Spleen (tissue), 11 donors: Measurements from ENCODE around the gene TSFM. TPM values are rescaled to one million over a fixed set of nuclear protein-coding genes. Genes with fewer than 3 reads are reported as not detected.

Source experiments
- DNase-seq: peaks from one replicate; pipeline ENCODE4 v3.0.0-alpha.2; 2020
- H3K27ac ChIP-seq, 8 donors: fragments of 200-600 bp; sonication (generic) in 7 of 8; 1 replicate in 4 of 8; 2 replicates in 4 of 8; pipeline versions ENCODE4 v1.5.0 to v1.8.0; 2016 to 2021; ENCODE audit warnings: inconsistent platforms in 4 of 8, mild to moderate bottlenecking in 4 of 8, moderate library complexity in 1 of 8
- H3K27me3 ChIP-seq, 7 donors: fragments of 200-600 bp; sonication (generic) in 6 of 7; replicated peaks in 1 of 7; 1 replicate in 4 of 7; 2 replicates in 3 of 7; pipeline versions ENCODE4 v1.5.0 to v1.8.0; 2016 to 2021; ENCODE audit warnings: inconsistent platforms in 3 of 7, mild to moderate bottlenecking in 1 of 7
- H3K36me3 ChIP-seq, 6 donors: fragments of 200-600 bp; sonication (generic) in 5 of 6; 1 replicate in 4 of 6; 2 replicates in 2 of 6; pipeline versions ENCODE4 v1.5.0 to v1.8.0; 2016 to 2021; ENCODE audit warnings: inconsistent platforms in 2 of 6
- H3K4me1 ChIP-seq, 6 donors: fragments of 200-600 bp; sonication (generic) in 5 of 6; 1 replicate in 3 of 6; 2 replicates in 3 of 6; pipeline versions ENCODE4 v1.5.0 to v1.8.0; 2016 to 2021; ENCODE audit warnings: inconsistent platforms in 3 of 6
- H3K4me3 ChIP-seq, 8 donors: fragments of 200-600 bp; sonication (generic) in 7 of 8; 1 replicate in 4 of 8; 2 replicates in 4 of 8; pipeline versions ENCODE4 v1.5.0 to v1.8.0; 2016 to 2021; ENCODE audit warnings: inconsistent platforms in 4 of 8, mild to moderate bottlenecking in 4 of 8, moderate library complexity in 2 of 8
- H3K9me3 ChIP-seq, 8 donors: fragments of 200-600 bp; sonication (generic) in 7 of 8; 1 replicate in 4 of 8; 2 replicates in 4 of 8; pipeline versions ENCODE4 v1.5.0 to v1.8.0; 2016 to 2021; ENCODE audit warnings: inconsistent platforms in 4 of 8
- POLR2A ChIP-seq, 3 donors: fragments of 450-650 bp; IDR thresholded peaks; one replicate each; pipeline ENCODE4 v1.5.1; 2017; ENCODE audit warnings: antibody characterized with exemption in 3 of 3, mild to moderate bottlenecking in 1 of 3
- POLR2AphosphoS5 ChIP-seq, 3 donors: sonication (generic); formaldehyde crosslinking; IDR thresholded peaks; one replicate each; pipeline ENCODE4 v1.5.1; 2017; ENCODE audit warnings: antibody characterized with exemption in 3 of 3
- WGBS, 5 donors: extraction: QIAGEN DNeasy Blood & Tissue Kit in 3 of 5; methylation state at CpG; one replicate each; pipeline versions ENCODE4 v1.1.5 to v1.1.7; 2013 to 2018; 5-methylcytosine and 5-hydroxymethylcytosine counted together
- intact Hi-C: fragments of 100-400 bp; cut with DNase I; formaldehyde crosslinking; loops from one replicate; pipeline ENCODE4 v1.15.0; 2023; ENCODE audit warnings: low total_unique reads
- polyA plus RNA-seq, 3 donors: library from polyadenylated mRNA; stranded (reverse); fragments of 200-250 nt; gene quantifications; one replicate each; pipeline ENCODE4 v1.2.1, GENCODE V29; 2013
- total RNA-seq, 7 donors: library from RNA; depleted of rRNA in 3 of 7; stranded (reverse); fragments of >200 nt in 3 of 7; fragmentation: NEBNext Ultra II Directional in 4 of 7; extraction: Animal tissue kit (Norgen Biotek cat#: 25700) in 4 of 7; gene quantifications; one replicate each; pipeline versions ENCODE4 v1.1.0 to v1.2.1, GENCODE V29; 2016 to 2021
- TF ChIP-seq, protein P1 (sequence below), 11 experiments: fragments of 200-600 bp in 7 of 11; fragments of 450-650 bp in 4 of 11; sonication (generic) in 4 of 11; IDR thresholded peaks in 8 of 11; conservative IDR thresholded peaks in 3 of 11; 1 replicate in 7 of 11; 2 replicates in 4 of 11; pipeline versions ENCODE4 v1.4.0 to v1.8.0; 2016 to 2021; ENCODE audit warnings: antibody characterized with exemption in 11 of 11, inconsistent platforms in 4 of 11, mild to moderate bottlenecking in 1 of 11
- donor health status: healthy with polysubstance abuse.
- donor health status: DM: no; HTN: no; CAD: no; lungs with moderate emphysema.
- donor health status: DM: no; HTN: no; CAD: no.
- donor health status: Bipolar disorder and iron deficiency.
- donor health status: healthy.
- donor health status: DM: no; HTN: no; CAD: no.
- donor health status: DM: yes; HTN: yes; CAD: no.

Gene TSFM
- total and polyA plus RNA-seq, 10 donors, result 13.2 to 38.2 (median 18.1) TPM

DNA sequence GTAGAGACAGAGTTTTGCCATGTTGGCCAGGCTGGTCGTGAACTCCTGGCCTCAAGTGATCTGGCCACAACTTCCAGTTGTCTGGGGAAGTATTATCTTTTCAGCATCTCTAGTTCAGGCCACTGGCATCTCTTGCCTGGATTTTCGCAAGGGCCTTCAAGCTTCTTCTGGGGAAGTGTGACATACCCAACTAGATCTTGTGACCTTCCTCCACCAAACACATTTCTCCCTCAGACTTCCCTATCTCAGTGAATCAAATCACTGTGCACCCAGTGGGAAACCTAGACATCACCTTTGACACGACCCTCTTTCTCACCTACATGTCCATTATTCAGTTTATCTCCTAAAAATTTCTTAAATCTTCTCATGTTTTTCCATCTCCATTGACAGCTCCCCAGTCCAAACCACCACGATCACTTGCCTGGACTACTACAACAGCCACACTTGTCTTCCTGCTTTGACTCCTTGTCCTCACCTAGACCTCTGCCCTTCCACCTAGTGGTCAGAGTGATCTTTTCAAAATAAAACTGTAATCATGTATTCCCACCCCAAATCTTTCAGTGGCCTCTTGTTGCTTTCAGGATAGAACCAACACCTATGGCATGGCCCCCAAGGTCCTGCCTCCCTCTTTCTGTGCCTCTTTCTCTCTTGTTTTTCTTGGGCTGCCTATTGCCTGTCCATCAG, 6.9 kb upstream of the TSFM start:
- Histone ChIP-seq H3K36me3 (peaks cover 0 to 2% (median 0%) of the 10 kb centered on the region in 6 donors), H3K27me3 (no peaks in the 10 kb centered on the region), H3K4me3 (no peak overlapping the region), H3K4me1 (peaks cover 6 to 47% (median 30%) of the 10 kb centered on the region in 6 donors), H3K27ac (no peak overlapping the region), H3K9me3 (no peaks in the 10 kb centered on the region)
- TF ChIP-seq, protein P1, sequence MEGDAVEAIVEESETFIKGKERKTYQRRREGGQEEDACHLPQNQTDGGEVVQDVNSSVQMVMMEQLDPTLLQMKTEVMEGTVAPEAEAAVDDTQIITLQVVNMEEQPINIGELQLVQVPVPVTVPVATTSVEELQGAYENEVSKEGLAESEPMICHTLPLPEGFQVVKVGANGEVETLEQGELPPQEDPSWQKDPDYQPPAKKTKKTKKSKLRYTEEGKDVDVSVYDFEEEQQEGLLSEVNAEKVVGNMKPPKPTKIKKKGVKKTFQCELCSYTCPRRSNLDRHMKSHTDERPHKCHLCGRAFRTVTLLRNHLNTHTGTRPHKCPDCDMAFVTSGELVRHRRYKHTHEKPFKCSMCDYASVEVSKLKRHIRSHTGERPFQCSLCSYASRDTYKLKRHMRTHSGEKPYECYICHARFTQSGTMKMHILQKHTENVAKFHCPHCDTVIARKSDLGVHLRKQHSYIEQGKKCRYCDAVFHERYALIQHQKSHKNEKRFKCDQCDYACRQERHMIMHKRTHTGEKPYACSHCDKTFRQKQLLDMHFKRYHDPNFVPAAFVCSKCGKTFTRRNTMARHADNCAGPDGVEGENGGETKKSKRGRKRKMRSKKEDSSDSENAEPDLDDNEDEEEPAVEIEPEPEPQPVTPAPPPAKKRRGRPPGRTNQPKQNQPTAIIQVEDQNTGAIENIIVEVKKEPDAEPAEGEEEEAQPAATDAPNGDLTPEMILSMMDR (IDR thresholded peaks at IDR 0.05 in 8 of 11, conservative IDR thresholded peaks at IDR 0.05 in 3 of 11), result no peak
- TF ChIP-seq POLR2A (IDR thresholded peaks at IDR 0.05) (no peak), POLR2AphosphoS5 (IDR thresholded peaks at IDR 0.05) (no peak)
- intact Hi-C loops, result no loop called here
- 67 to 85% (median 75%) methylated on average over 4 of the region's 4 CpGs for WGBS, 5 donors
- no peak for DNase-seq

DNA sequence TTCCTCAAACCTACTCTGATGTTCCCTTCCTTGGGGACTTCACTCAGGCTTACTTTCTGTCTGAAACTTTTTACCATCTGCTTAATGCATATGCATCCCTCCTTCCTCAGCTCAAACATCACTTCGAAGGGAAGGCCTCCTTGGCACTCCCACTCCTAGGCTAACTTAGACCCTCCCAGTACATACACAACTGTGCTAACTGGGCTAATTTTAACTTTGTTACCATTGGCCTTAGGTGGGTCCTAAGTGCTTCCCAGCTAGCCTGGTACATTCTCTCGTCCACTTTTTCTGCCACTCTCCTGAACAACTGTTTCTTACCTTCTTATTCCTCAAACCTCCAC, 6.4 kb upstream of the TSFM start:
- 80 to 93% (median 91%) methylated on average over 2 of the region's 2 CpGs for WGBS, 5 donors

DNA sequence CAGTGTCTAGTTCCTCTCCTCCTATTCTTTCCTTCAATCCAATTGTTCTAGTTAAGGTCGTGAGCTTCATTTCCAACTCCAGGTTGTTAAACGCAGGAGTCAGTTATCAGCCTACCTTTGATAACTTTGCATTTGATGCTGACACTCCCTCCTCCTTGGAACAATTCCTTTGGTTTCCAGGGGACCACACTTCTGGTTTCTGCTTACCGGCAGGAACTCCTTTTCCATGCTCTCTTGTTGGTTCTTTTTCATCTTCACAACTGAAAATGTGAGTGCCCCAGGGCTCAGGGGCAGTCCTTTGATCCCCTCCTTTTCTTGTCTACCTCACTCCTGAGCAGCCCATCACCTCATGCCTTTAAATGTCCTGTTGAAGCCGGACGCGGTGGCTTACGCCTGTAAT, 5.2 kb upstream of the TSFM start:
- intact Hi-C loops, result no loop called here
- no peak for DNase-seq
- Histone ChIP-seq H3K27me3 (no peaks in the 10 kb centered on the region), H3K36me3 (no peaks in the 10 kb centered on the region), H3K4me1 (peaks cover 0 to 51% (median 34%) of the 10 kb centered on the region in 6 donors), H3K4me3 (no peak overlapping the region), H3K27ac (no peak overlapping the region), H3K9me3 (no peaks in the 10 kb centered on the region)
- WGBS, 5 donors, result 91 to 96% (median 93%) methylated on average over 7 of the region's 7 CpGs
- no peak for TF ChIP-seq POLR2A (IDR thresholded peaks at IDR 0.05)
- no peak for TF ChIP-seq POLR2AphosphoS5 (IDR thresholded peaks at IDR 0.05)
- TF ChIP-seq, protein P1 (IDR thresholded peaks at IDR 0.05 in 8 of 11, conservative IDR thresholded peaks at IDR 0.05 in 3 of 11), result no peak

More for the DNA sequence above, 6.4 kb upstream of the TSFM start:
- Histone ChIP-seq H3K36me3 (no peaks in the 10 kb centered on the region), H3K27me3 (no peaks in the 10 kb centered on the region), H3K9me3 (no peaks in the 10 kb centered on the region), H3K4me3 (no peak overlapping the region), H3K27ac (no peak overlapping the region), H3K4me1 (peaks cover 3 to 47% (median 30%) of the 10 kb centered on the region in 6 donors)
- DNase-seq, result no peak
- intact Hi-C loops, result no loop called here
- TF ChIP-seq, protein P1 (IDR thresholded peaks at IDR 0.05 in 8 of 11, conservative IDR thresholded peaks at IDR 0.05 in 3 of 11), result no peak
- no peak for TF ChIP-seq POLR2AphosphoS5 (IDR thresholded peaks at IDR 0.05)
- TF ChIP-seq POLR2A (IDR thresholded peaks at IDR 0.05), result no peak

DNA sequence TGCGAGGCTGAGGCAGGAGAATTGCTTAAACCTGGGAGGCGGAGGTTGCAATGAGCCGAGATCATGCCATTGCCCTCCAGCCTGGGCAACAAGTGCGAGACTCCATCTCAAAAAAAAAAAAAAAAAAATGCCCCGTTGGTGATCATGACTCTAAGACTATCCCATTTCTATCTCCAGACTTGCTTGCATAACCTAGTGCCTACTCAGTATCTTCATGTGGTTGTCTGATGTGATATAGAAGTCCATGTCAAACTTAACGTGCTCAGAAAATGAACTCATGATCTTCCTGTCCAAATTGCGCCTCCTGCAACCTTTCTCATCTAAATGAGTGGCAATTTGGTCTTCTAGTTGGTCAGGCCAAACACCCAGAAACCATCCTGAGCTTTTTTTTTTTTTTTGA, 4.7 kb upstream of the TSFM start:
- no peaks in the 10 kb centered on the region for H3K27me3 ChIP-seq
- TF ChIP-seq POLR2A (IDR thresholded peaks at IDR 0.05) (no peak), POLR2AphosphoS5 (IDR thresholded peaks at IDR 0.05) (no peak)
- TF ChIP-seq, protein P1 (IDR thresholded peaks at IDR 0.05 in 8 of 11, conservative IDR thresholded peaks at IDR 0.05 in 3 of 11), result no peak
- 91 to 94% (median 93%) methylated on average over 7 of the region's 7 CpGs for WGBS, 5 donors
- H3K36me3 ChIP-seq, result no peaks in the 10 kb centered on the region
- intact Hi-C loops, result no loop called here
- no peak overlapping the region for H3K27ac ChIP-seq
- DNase-seq, result no peak
- peaks cover 0 to 50% (median 33%) of the 10 kb centered on the region in 6 donors for H3K4me1 ChIP-seq
- no peak overlapping the region for H3K4me3 ChIP-seq
- no peaks in the 10 kb centered on the region for H3K9me3 ChIP-seq
